K562 (cell line): ENCODE data around the gene TUBB4B. TPM values are rescaled to one million over a fixed set of nuclear protein-coding genes. Genes with fewer than 3 reads are reported as not detected.

Experiments used
- ATAC-seq: fragments of 200-7000 bp; cut with Tn5 transposase; 3 replicates; pipeline ENCODE4 v1.9.1; 2020; ENCODE audit warnings: moderate library complexity
- BruUV-seq: library from RNA; stranded (reverse); fragments of 400-500 nt; replicated peaks from 2 replicates; lab custom pipeline; 2021; lab: Mats Ljungman, UMichigan
- CTCF ChIA-PET: fragments of 300-600 bp; formaldehyde crosslinking; extraction: SDS; loops from one replicate; lab custom pipeline; 2021; ENCODE audit warnings: low intra/inter-chr PET ratio; lab: Yijun Ruan, JAX
- POLR2A ChIA-PET: fragments of 300-600, 350-650 bp; sonication (Branson Sonifier 250); formaldehyde crosslinking; extraction: SDS; loops from one replicate; lab custom pipeline; 2021; ENCODE audit warnings: antibody characterized with exemption, inconsistent platforms; lab: Yijun Ruan, JAX
- DNase-seq, 4 experiments: peaks; one replicate each; pipeline versions ENCODE4 v3.0.0 to v3.0.0-alpha.2; 2011 to 2018; ENCODE audit warnings: low spot score in 3 of 4, mixed read lengths in 3 of 4; ENCODE audit errors: extremely low read depth in 1 of 4
- FAIRE-seq: peaks from 2 replicates; lab custom pipeline; 2011; peaks lifted over from hg19 to GRCh38; lab: Jason Lieb, UNC
- H2AFZ ChIP-seq: 2 replicates; pipeline ENCODE4 v1.6.0; 2011; ENCODE audit warnings: low read depth, low read length, control low read depth, inconsistent platforms
- H3K27ac ChIP-seq: fragments of 200-600 bp; 3 replicates; pipeline ENCODE4 v1.8.0; 2011; ENCODE audit warnings: low read depth, mild to moderate bottlenecking, control low read depth, inconsistent platforms, low read length, moderate library complexity, mixed read lengths; ENCODE audit errors: extremely low read depth
- H3K27me3 ChIP-seq, 2 experiments: fragments of 300-600 bp in 1 of 2; 2 replicates in 1 of 2; 3 replicates in 1 of 2; pipeline versions ENCODE4 v1.6.0 to v1.8.0; 2011; ENCODE audit warnings: inconsistent platforms in 2 of 2, low read length in 2 of 2, mild to moderate bottlenecking in 1 of 2, mixed read lengths in 1 of 2, moderate library complexity in 1 of 2; ENCODE audit not compliant: control insufficient read depth in 2 of 2, insufficient read depth in 2 of 2
- H3K36me3 ChIP-seq: fragments of 300-600 bp; 3 replicates; pipeline ENCODE4 v1.8.0; 2011; ENCODE audit warnings: mild to moderate bottlenecking, low read length, inconsistent platforms; ENCODE audit not compliant: control insufficient read depth, insufficient read depth
- H3K4me1 ChIP-seq, 2 experiments: fragments of 200-600 bp in 1 of 2; replicated peaks in 1 of 2; 2 replicates in 1 of 2; 3 replicates in 1 of 2; pipeline versions ENCODE4 v1.5.1 to v1.8.0; 2011; ENCODE audit warnings: inconsistent platforms in 2 of 2, low read length in 2 of 2, mild to moderate bottlenecking in 1 of 2, mixed read lengths in 1 of 2, moderate library complexity in 1 of 2; ENCODE audit not compliant: control insufficient read depth in 2 of 2, insufficient read depth in 2 of 2
- H3K4me2 ChIP-seq: 2 replicates; pipeline ENCODE4 v1.6.1; 2011; ENCODE audit warnings: low read length, control low read depth, inconsistent platforms, mixed read lengths; ENCODE audit not compliant: insufficient read depth
- H3K4me3 ChIP-seq: fragments of 200-600 bp; sonication (generic), shearing (Covaris generic); 2 replicates; pipeline ENCODE4 v1.5.1; 2016; ENCODE audit warnings: control low read depth, inconsistent platforms
- H3K79me2 ChIP-seq: fragments of 200-600 bp; 3 replicates; pipeline ENCODE4 v1.8.0; 2011; ENCODE audit warnings: low read length, inconsistent platforms; ENCODE audit not compliant: control insufficient read depth, insufficient read depth
- H3K9ac ChIP-seq, 2 experiments: 2 replicates each; pipeline versions ENCODE4 v1.6.0 to v1.6.1; 2011; ENCODE audit warnings: low read depth in 2 of 2, low read length in 2 of 2, control low read depth in 1 of 2, inconsistent platforms in 1 of 2, mild to moderate bottlenecking in 1 of 2, mixed read lengths in 1 of 2; ENCODE audit not compliant: insufficient read depth in 1 of 2
- H3K9me1 ChIP-seq: one replicate; pipeline ENCODE4 v1.6.0; 2011; ENCODE audit warnings: inconsistent platforms, mild to moderate bottlenecking, low read length, moderate library complexity; ENCODE audit not compliant: control insufficient read depth, insufficient read depth
- H3K9me3 ChIP-seq: replicated peaks from 2 replicates; pipeline ENCODE4 v1.5.1; 2011; ENCODE audit warnings: low read depth, low read length, inconsistent platforms; ENCODE audit not compliant: control insufficient read depth, insufficient read depth
- H4K20me1 ChIP-seq: replicated peaks from 2 replicates; pipeline ENCODE4 v1.6.1; 2011; ENCODE audit warnings: low read length, inconsistent platforms, mixed read lengths; ENCODE audit not compliant: control insufficient read depth, insufficient read depth
- ARID1B ChIP-seq: fragments of 450-650 bp; IDR thresholded peaks from 2 replicates; pipeline ENCODE4 v1.6.1; 2016; ENCODE audit warnings: antibody characterized with exemption, mild to moderate bottlenecking, inconsistent platforms
- KDM5B ChIP-seq: fragments of 200-600 bp; sonication (generic); IDR thresholded peaks from 2 replicates; pipeline ENCODE4 v1.6.1; 2012; ENCODE audit warnings: low read depth, mild to moderate bottlenecking, moderate library complexity, low read length, control low read depth, inconsistent platforms; ENCODE audit not compliant: insufficient replicate concordance
- MAZ ChIP-seq, 2 experiments: fragments of 450-650 bp in 1 of 2; sonication (generic) in 1 of 2; formaldehyde crosslinking; IDR thresholded peaks in 1 of 2; conservative IDR thresholded peaks in 1 of 2; 2 replicates each; pipeline versions ENCODE4 v1.4.0 to v1.5.0; 2020; ENCODE audit warnings: mild to moderate bottlenecking in 1 of 2, missing genetic modification reagents in 1 of 2
- MIER1 ChIP-seq: fragments of 450-650 bp; IDR thresholded peaks from 2 replicates; pipeline ENCODE4 v1.6.1; 2016; ENCODE audit warnings: antibody characterized with exemption, mild to moderate bottlenecking, low read depth
- RB1 ChIP-seq: fragments of 450-650 bp; IDR thresholded peaks from 2 replicates; pipeline ENCODE4 v1.6.1; 2017; ENCODE audit warnings: low read depth, mild to moderate bottlenecking
- ZBTB7A ChIP-seq: IDR thresholded peaks from 2 replicates; pipeline ENCODE4 v1.6.1; 2011; ENCODE audit warnings: low read depth, mild to moderate bottlenecking, low read length, moderate library complexity, borderline replicate concordance; ENCODE audit not compliant: control insufficient read depth
- ZNF263 ChIP-seq: sonication (generic); formaldehyde crosslinking; IDR thresholded peaks from 2 replicates; pipeline ENCODE4 v1.8.0; 2022; ENCODE audit warnings: mild to moderate bottlenecking, missing genetic modification reagents, borderline replicate concordance
- ZNF444 ChIP-seq: fragments of 250-450 bp; sonication (Bioruptor Pico); IDR thresholded peaks from 2 replicates; pipeline ENCODE4 v1.4.0; 2020; ENCODE audit warnings: mild to moderate bottlenecking, moderate library complexity
- WGBS: fragments of 100-300 bp; shearing (Covaris generic); methylation state at CpG from one replicate; pipeline ENCODE4 v1.1.6; 2016; ENCODE audit warnings: low coverage, mixed read lengths; ENCODE audit not compliant: insufficient coverage; ENCODE audit errors: missing lambda C conversion rate; 5-methylcytosine and 5-hydroxymethylcytosine counted together
- in situ Hi-C: fragments of 300-500 bp; cut with MboI; formaldehyde crosslinking; loops from 4 replicates; pipeline ENCODE4 v1.15.0; 2018; ENCODE audit warnings: inconsistent platforms, mixed read lengths
- intact Hi-C: fragments of 100-400 bp; cut with micrococcal nuclease; formaldehyde crosslinking; loops from 2 replicates; pipeline ENCODE4 v1.14.2; 2022
- polyA plus RNA-seq, 8 experiments: library from polyadenylated mRNA; depleted of rRNA in 4 of 8; stranded (reverse) in 5 of 8; unstranded in 3 of 8; fragments of >200 nt; fragmentation: Nextera tagmentation in 2 of 8; fragmentation: Illumina TruSeq in 1 of 8; extraction: Ambion mirVana in 2 of 8; extraction: Trizol in 1 of 8; gene quantifications; 2 replicates each; pipeline versions ENCODE4 v1.2.1 to v1.2.3, GENCODE V29; 2011 to 2014; ENCODE audit warnings: inconsistent platforms in 1 of 8, missing spikeins in 1 of 8
- total RNA-seq, 7 experiments: library from RNA; depleted of rRNA in 6 of 7; stranded (reverse); fragments of >200 nt in 6 of 7; fragmentation: Illumina TruSeq in 2 of 7; extraction: Trizol in 2 of 7; gene quantifications; 2 replicates each; pipeline versions ENCODE4 v1.2.1 to v1.2.3, GENCODE V29; 2011 to 2021; ENCODE audit warnings: low replicate concordance in 1 of 7
- TF ChIP-seq, protein P1 (sequence below): sonication (generic); formaldehyde crosslinking; IDR thresholded peaks from 2 replicates; pipeline ENCODE4 v1.9.0; 2022; ENCODE audit warnings: mild to moderate bottlenecking, missing genetic modification reagents

The TUBB4B gene
- total and polyA plus RNA-seq, 9 of the 15 experiments (the other 6 are each of a cell fraction or from before 2014, with no cell fraction given) = 24.1 to 443 (median 268) TPM

DNA sequence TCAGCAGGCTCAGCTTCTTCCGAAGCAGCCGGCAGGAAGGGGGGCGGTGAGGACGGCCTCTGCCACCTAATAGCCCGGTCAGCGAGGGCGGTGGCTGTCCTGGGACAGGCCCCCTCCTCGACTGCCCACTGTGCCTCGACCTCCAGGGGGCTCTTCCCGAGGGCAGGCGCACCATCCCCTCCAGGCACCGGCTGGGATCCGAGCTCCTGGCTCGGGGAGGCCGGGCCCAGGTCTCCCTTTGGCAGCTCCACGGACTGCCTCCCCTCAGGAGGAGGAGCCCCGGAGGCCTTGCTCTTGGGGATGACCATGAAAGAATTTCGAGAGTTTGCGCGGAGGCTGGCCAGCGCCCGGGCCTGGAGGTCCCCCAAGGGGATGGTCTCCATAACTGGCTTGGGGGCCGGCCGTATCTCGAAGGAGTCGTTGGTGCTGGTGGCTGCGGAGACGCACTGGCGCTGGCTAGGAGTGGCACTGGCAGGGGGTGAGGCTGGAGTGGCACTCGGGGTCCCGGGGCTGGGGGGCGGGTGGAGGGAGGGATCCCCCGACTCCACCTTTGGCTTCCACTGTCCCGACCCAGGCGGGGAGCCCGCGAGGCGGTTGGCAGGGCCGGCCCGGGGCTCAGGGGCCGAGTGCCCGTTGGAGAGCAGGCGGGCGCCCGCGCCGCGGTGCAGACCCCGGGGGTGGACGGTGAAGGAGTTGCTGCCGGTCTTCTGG is 41.5 kb upstream of the TUBB4B start:
- Histone ChIP-seq H3K4me1 (peaks cover 30 to 86% of the 10 kb centered on the region in 2 experiments), H3K9me1 (peaks cover 3% of the 10 kb centered on the region), H4K20me1 (peaks cover 5% of the 10 kb centered on the region), H3K9ac (peak overlapping the region in 1 of 2 experiments; percentile 89; a peak in 3 of 4 replicates), H3K9me3 (no peaks in the 10 kb centered on the region), H2AFZ (no peak overlapping the region), H3K36me3 (peaks cover 16% of the 10 kb centered on the region; the same call in 2 of the 3 replicates), H3K27me3 (no peaks in the 10 kb centered on the region), H3K4me2 (peak overlapping the region; percentile 44), H3K79me2 (peaks cover 72% of the 10 kb centered on the region), H3K27ac (no peak overlapping the region; the same call in 2 of the 3 replicates), H3K4me3 (peak overlapping the region; percentile 37)
- CTCF ChIA-PET = no interaction called here
- no peak for ATAC-seq
- in situ Hi-C loops (no loop called here), intact Hi-C loops (loop anchor here (2.0 kb wide), 1 partner anchor 19 kb away; no protein-coding TSS in a partner anchor)
- no peak for FAIRE-seq
- WGBS = 31% methylated on average over 33 of the region's 51 CpGs
- DNase-seq = peak in 1 of 4 experiments; percentile 7
- no peak for TF ChIP-seq MIER1
- no peak for TF ChIP-seq ZNF444 (CRISPR knock-in tag)
- TF ChIP-seq KDM5B = peak; percentile 53
- 0 out of 2 replicates have a peak, but pooled peaks have one; percentile 13 for TF ChIP-seq RB1
- TF ChIP-seq ZBTB7A = peak; percentile 22; the same call in 1 of the 2 replicates
- TF ChIP-seq ZNF263 (CRISPR knock-in tag) = peak; percentile 84
- TF ChIP-seq, protein P1, sequence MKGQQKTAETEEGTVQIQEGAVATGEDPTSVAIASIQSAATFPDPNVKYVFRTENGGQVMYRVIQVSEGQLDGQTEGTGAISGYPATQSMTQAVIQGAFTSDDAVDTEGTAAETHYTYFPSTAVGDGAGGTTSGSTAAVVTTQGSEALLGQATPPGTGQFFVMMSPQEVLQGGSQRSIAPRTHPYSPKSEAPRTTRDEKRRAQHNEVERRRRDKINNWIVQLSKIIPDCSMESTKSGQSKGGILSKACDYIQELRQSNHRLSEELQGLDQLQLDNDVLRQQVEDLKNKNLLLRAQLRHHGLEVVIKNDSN (CRISPR knock-in tag) = no peak
- no peak for TF ChIP-seq ARID1B
- 0 out of 4 replicates have a peak, but pooled peaks of 1 of the 2 experiments have one; percentile 17 for TF ChIP-seq MAZ (CRISPR knock-in tag; conservative IDR thresholded peaks at IDR 0.05 in 1 of 2, IDR thresholded peaks at IDR 0.05 in 1 of 2)
- POLR2A ChIA-PET = interaction anchor here (0.6 to 3.2 kb wide), 4 partner anchors 10 to 49 kb away, joined by 3 to 26 read pairs (median 4); partner anchors contain the start of genes ANAPC2 and SSNA1
- BruUV-seq = TSS peak; percentile 10
